Measurements from ENCODE around the gene COA3. TPM values are rescaled to one million over a fixed set of nuclear protein-coding genes. Genes with fewer than 3 reads are reported as not detected.
"Not testable (repeated sequence)": the region's sequence is repeated elsewhere in the genome, so short reads cannot be mapped to it uniquely, and the experiment has no call there.

The COA3 gene
- total RNA-seq, 2 donors from 2014 or later: 69.2 to 72.4 TPM

DNA sequence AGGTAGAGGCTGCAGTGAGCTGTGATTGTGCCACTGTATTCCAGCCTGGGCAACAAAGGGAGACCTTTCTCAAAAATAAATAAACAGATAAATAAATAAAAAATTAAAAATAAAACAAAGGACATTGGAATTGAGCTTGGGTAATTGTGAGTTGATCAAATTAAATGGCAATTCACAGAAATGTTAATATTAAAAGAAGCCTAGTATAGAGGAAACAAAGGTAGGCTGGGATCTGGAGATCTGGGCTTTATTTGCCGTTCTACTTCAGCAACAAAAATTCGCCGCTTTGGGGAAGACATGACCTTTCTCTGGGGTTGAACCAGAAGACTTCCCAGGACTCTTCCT is 25.6 kb downstream of the COA3 start:
- H3K36me3 ChIP-seq (replicated peaks in 1 of 2; ENCODE audit: insufficient read depth in 1 of 2, low read depth in 2 of 2): peaks cover 3 to 10% of the 10 kb centered on the region in 2 donors
- H3K27me3 ChIP-seq: no peaks in the 10 kb centered on the region
- peak overlapping the region in 3 of 4 donors; percentile 32 to 78 (median 70) for H3K27ac ChIP-seq
- 3 to 6% methylated on average over 3 of the region's 3 CpGs for WGBS, 2 donors
- intact Hi-C loops (cut with DNase I): no loop called here
- TF ChIP-seq, protein P1, sequence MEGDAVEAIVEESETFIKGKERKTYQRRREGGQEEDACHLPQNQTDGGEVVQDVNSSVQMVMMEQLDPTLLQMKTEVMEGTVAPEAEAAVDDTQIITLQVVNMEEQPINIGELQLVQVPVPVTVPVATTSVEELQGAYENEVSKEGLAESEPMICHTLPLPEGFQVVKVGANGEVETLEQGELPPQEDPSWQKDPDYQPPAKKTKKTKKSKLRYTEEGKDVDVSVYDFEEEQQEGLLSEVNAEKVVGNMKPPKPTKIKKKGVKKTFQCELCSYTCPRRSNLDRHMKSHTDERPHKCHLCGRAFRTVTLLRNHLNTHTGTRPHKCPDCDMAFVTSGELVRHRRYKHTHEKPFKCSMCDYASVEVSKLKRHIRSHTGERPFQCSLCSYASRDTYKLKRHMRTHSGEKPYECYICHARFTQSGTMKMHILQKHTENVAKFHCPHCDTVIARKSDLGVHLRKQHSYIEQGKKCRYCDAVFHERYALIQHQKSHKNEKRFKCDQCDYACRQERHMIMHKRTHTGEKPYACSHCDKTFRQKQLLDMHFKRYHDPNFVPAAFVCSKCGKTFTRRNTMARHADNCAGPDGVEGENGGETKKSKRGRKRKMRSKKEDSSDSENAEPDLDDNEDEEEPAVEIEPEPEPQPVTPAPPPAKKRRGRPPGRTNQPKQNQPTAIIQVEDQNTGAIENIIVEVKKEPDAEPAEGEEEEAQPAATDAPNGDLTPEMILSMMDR (IDR thresholded peaks at IDR 0.05): peak in 1 of 7 experiments; percentile 12
- no peak for TF ChIP-seq POLR2A (IDR thresholded peaks at IDR 0.05)
- H3K4me1 ChIP-seq: peaks cover 13% of the 10 kb centered on the region
- H3K4me3 ChIP-seq: peak overlapping the region; percentile 74 to 90
- no peak for DNase-seq
- H3K9me3 ChIP-seq: no peaks in the 10 kb centered on the region
- ATAC-seq: no peak

DNA sequence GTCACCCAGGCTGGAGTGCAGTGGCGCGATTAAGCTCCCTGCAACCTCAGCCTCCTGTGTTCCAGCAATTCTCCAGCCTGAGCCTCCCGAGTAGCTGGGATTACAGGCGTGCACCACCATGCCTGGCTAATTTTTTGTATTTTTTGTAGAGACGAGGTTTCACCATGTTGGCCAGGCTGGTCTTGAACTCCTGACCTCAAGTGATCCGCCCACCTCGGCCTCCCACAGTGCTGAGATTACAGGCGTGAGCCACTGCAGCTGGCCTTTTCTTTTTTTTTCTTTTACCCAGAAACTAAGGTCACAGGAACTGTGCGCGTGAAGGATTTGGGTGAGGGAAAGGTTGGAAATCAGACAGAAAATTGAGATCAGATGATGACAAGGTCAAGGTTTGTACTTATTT is 28.5 kb downstream of the COA3 start:
- DNase-seq; ATAC-seq; H3K27ac ChIP-seq; H3K4me3 ChIP-seq; H3K27me3 ChIP-seq; H3K9me3 ChIP-seq; intact Hi-C loops (cut with DNase I); H3K36me3 ChIP-seq (replicated peaks in 1 of 2; ENCODE audit: insufficient read depth in 1 of 2, low read depth in 2 of 2): not testable (repeated sequence)
- WGBS, 2 donors: 52 to 58% methylated on average over 10 of the region's 10 CpGs
- H3K4me1 ChIP-seq: peaks cover 13% of the 10 kb centered on the region

- H3K36me3 ChIP-seq (replicated peaks in 1 of 2; ENCODE audit: insufficient read depth in 1 of 2, low read depth in 2 of 2); H3K9me3 ChIP-seq; H3K27me3 ChIP-seq; ATAC-seq; DNase-seq; H3K4me1 ChIP-seq; intact Hi-C loops (cut with DNase I); H3K4me3 ChIP-seq; H3K27ac ChIP-seq: not testable (repeated sequence)
- WGBS, 2 donors: 60 to 75% methylated on average over 9 of the region's 9 CpGs
Measured at GRCh38 chr17:42768006-42768405, 30.5 kb downstream of the COA3 start.

GRCh38 chr17:42767512-42767911 is 31.0 kb downstream of the COA3 start:
- no peaks in the 10 kb centered on the region for H3K9me3 ChIP-seq
- peaks cover 1% of the 10 kb centered on the region for H3K4me1 ChIP-seq
- DNase-seq: no peak
- H3K36me3 ChIP-seq (replicated peaks in 1 of 2; ENCODE audit: insufficient read depth in 1 of 2, low read depth in 2 of 2): no peaks in the 10 kb centered on the region
- ATAC-seq: no peak
- H3K4me3 ChIP-seq: no peak overlapping the region
- intact Hi-C loops (cut with DNase I): no loop called here
- TF ChIP-seq, protein P1 (IDR thresholded peaks at IDR 0.05): no peak
- H3K27ac ChIP-seq: no peak overlapping the region
- no peaks in the 10 kb centered on the region for H3K27me3 ChIP-seq

GRCh38 chr17:42766124-42766523 is 32.4 kb downstream of the COA3 start:
- intact Hi-C loops (cut with DNase I): no loop called here
- no peak for TF ChIP-seq POLR2A (IDR thresholded peaks at IDR 0.05)
- TF ChIP-seq, protein P1 (IDR thresholded peaks at IDR 0.05): no peak
- Histone ChIP-seq H3K4me3 (no peak overlapping the region), H3K4me1 (peaks cover 5% of the 10 kb centered on the region), H3K36me3 (replicated peaks in 1 of 2; ENCODE audit: insufficient read depth in 1 of 2, low read depth in 2 of 2) (no peaks in the 10 kb centered on the region), H3K27ac (no peak overlapping the region), H3K9me3 (no peaks in the 10 kb centered on the region), H3K27me3 (peaks cover 0 to 10% of the 10 kb centered on the region in 2 donors)
- ATAC-seq (no peak), DNase-seq (no peak)
- WGBS, 2 donors: 67 to 74% methylated on average over 4 to 6 of the region's 6 CpGs

DNA sequence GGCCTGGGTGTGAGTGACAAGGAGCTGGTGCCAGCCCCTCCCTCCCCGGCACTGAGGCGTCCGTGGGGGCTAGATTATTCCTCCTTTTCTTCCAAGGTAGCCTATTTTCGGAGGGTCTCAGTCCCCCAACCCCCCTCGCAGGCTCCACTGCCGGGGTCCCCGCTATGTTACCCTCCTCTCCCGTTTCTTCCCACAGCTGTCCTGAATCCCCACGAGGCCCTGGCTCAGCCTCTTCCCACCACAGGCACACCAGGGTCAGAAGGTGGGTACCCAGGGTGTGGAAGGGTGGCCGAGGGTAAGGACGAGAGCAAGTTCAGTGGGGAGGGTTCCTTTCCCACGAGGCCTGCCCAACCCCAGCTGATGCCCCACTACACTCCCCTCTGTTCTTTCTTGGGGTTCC is 36.9 kb downstream of the COA3 start:
- Histone ChIP-seq H3K4me1 (peaks cover 13% of the 10 kb centered on the region), H3K36me3 (replicated peaks in 1 of 2; ENCODE audit: insufficient read depth in 1 of 2, low read depth in 2 of 2) (no peaks in the 10 kb centered on the region), H3K27ac (peak overlapping the region in 2 of 4 donors; percentile 15 to 30), H3K4me3 (no peak overlapping the region), H3K9me3 (no peaks in the 10 kb centered on the region), H3K27me3 (peaks cover 0 to 10% of the 10 kb centered on the region in 2 donors)
- DNase-seq (no peak), ATAC-seq (no peak)
- 44 to 56% methylated on average over 10 to 12 of the region's 12 CpGs for WGBS, 2 donors
- no peak for TF ChIP-seq POLR2A (IDR thresholded peaks at IDR 0.05)
- TF ChIP-seq, protein P1 (IDR thresholded peaks at IDR 0.05): no peak
- intact Hi-C loops (cut with DNase I): no loop called here

Data from body of pancreas (tissue), 4 donors.